GM10266 (cell line): Measurements from ENCODE around the gene A3GALT2.

Source experiments
- DNase-seq: peaks from one replicate; pipeline ENCODE4 v3.0.0; 2012; ENCODE audit errors: extremely low spot score
- CTCF ChIP-seq: IDR thresholded peaks from 2 replicates; pipeline ENCODE4 v1.5.1; 2012; ENCODE audit warnings: mild to moderate bottlenecking, low read depth; ENCODE audit not compliant: control insufficient read depth, insufficient read depth; ENCODE audit errors: missing control alignments

The A3GALT2 gene

GRCh38 chr1:33365560-33365997 is 44.7 kb upstream of the A3GALT2 start:
- no peak for TF ChIP-seq CTCF
- no peak for DNase-seq

DNA sequence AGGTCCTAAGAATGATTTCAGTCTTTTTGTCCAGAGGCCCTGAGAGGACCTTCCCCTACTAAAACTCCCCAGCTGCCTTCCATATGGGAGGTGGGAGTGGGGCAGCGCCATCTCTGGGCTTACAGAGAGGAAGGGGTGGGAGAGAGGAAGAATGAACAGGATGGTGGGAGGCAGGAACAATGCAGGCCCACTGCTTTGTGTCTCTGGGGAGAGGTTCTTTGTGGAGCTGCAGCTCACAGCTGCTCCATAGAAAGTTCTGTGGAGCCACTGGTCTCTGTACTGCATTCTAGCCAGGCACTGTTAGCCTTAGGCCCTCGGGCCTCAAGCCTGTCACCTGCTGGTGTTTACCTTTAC is 43.6 kb upstream of the A3GALT2 start:
- TF ChIP-seq CTCF: no peak
- no peak for DNase-seq

DNA sequence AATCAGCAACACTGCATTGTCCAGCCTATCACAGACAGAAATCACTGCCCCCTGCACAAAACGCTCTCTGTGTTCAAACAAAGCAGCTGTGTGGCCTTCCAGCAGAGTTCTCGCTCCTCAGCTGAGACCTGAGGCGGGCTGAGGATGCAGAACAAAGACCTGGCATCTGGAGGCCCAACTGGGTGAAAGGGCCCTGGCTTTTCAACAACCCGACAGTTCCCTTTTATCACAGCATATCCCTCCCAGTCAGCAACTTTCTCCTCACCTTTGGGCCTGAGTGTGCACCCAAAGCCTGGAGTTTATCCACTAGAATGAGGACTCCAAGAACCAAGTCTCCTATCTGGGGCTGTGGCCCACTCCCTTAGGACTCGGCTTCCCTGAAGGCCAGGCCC is 42.6 kb upstream of the A3GALT2 start:
- TF ChIP-seq CTCF: no peak
- DNase-seq: no peak

- TF ChIP-seq CTCF: no peak
- no peak for DNase-seq
Measured at GRCh38 chr1:33363021-33363420, 42.1 kb upstream of the A3GALT2 start.

DNA sequence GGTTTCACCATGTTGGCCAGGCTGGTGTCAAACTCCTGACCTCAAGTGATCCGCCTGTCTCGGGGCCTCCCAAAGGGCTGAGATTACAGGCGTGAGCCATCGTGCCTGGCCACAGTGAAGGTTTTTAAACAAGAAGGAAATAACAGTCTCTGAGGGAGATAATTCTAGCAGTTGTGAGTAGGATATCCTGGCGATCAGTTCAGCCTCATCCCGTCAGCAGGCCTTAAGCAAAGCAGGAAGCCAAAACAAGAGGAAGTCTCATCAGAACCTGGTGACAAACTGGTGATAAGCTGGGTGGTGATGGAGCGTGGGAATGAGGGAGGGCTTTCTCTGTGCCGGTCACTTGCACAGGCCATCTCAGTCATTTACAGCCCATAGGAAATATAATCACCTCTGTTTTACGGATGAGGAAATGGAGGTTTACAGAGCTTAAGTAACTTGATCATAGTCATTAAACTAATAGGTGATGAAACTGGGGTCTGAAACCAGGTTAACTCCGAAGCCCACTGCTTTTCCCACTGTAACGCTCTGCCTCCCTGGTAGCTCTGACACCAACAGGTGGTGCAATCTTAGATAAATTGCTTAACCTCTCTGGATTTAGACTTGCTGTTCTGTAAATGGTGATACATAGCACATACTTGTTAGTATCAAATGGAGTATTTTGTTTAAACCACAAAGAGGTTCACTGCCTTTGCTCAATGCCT is 40.8 kb upstream of the A3GALT2 start:
- no peak for TF ChIP-seq CTCF

GRCh38 chr1:33360367-33360766 is 39.5 kb upstream of the A3GALT2 start:
- DNase-seq: no peak
- TF ChIP-seq CTCF: no peak

More for the DNA sequence above, 40.8 kb upstream of the A3GALT2 start:
- DNase-seq: no peak

- TF ChIP-seq CTCF: no peak
Measured at GRCh38 chr1:33359931-33360330, 39.0 kb upstream of the A3GALT2 start.

More at GRCh38 chr1:33359931-33360330, 39.0 kb upstream of the A3GALT2 start:
- no peak for DNase-seq
